Measurements from ENCODE around the gene EBP. TPM values are rescaled to one million over a fixed set of nuclear protein-coding genes. Genes with fewer than 3 reads are reported as not detected.

EBP gene
- total and polyA plus RNA-seq, 9 of the 15 experiments (the other 6 are each of a cell fraction or from before 2014, with no cell fraction given): 228 to 987 (median 274) TPM

DNA sequence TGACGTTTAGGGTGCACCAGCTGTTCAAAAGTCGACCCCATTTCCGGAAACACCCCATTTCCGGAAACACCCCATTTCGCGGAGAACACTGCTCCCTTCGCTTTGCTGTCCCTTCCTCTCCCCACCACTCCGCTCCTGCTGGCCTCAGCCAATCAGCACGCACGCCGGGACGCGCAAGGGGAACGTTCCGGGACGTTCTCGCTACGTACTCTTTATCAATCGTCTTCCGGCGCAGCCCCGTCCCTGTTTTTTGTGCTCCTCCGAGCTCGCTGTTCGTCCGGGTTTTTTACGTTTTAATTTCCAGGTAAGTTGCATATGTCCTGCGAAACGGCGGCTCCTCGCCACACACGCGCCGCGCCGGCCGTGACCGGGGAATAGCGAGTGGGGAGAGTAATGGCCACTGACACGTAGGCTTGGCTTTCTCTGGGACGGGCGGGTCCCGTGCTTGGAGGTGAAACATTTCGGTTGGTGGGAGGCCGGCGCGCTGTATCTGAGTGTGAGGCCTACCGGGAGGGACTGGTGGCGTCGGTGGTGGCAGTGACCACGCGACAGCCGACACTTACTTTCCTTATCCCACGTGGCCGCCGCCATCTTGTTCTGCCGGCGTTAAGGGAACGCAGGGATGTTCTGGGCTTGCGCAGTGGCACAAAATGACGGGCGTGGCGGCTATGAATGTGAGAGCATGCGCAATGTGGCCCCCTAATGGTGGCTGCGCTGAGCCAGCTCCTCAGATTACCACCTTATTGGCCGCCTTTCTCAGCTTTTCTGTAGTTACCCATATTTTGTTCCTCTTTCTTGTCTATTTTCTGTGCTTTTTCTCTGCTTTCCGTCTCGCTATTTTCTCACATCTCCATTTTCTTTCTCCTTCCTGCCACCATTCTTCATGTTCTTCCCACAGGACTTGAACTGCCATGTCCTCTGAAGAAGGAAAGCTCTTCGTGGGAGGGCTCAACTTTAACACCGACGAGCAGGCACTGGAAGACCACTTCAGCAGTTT, 53.0 kb downstream of the EBP start, which contains the start of gene RBM3 (continued):
- TF ChIP-seq NFYB (IDR thresholded peaks at IDR 0.05; ENCODE audit: extremely low read depth, insufficient read length): peak; percentile 66
- no peak for TF ChIP-seq SMARCE1 (IDR thresholded peaks at IDR 0.05)
- peak; percentile 94 for TF ChIP-seq BRD4 (IDR thresholded peaks at IDR 0.05)
- no peak for TF ChIP-seq ZNF121 (CRISPR knock-in tag; conservative IDR thresholded peaks at IDR 0.05)
- TF ChIP-seq, protein P1, sequence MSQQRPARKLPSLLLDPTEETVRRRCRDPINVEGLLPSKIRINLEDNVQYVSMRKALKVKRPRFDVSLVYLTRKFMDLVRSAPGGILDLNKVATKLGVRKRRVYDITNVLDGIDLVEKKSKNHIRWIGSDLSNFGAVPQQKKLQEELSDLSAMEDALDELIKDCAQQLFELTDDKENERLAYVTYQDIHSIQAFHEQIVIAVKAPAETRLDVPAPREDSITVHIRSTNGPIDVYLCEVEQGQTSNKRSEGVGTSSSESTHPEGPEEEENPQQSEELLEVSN (IDR thresholded peaks at IDR 0.05; ENCODE audit: borderline replicate concordance in 1 of 2, extremely low read depth in 1 of 2, insufficient read depth in 1 of 2, insufficient read length in 1 of 2, low read depth in 1 of 2, low read length in 1 of 2, poor library complexity in 1 of 2, severe bottlenecking in 1 of 2): peak; percentile 67 to 84
- TF ChIP-seq FOXA1 (IDR thresholded peaks at IDR 0.05; ENCODE audit: borderline replicate concordance): no peak
- no peak for TF ChIP-seq SREBF1 (IDR thresholded peaks at IDR 0.05; ENCODE audit: borderline replicate concordance, low read depth, low read length)
- TF ChIP-seq, protein P2, sequence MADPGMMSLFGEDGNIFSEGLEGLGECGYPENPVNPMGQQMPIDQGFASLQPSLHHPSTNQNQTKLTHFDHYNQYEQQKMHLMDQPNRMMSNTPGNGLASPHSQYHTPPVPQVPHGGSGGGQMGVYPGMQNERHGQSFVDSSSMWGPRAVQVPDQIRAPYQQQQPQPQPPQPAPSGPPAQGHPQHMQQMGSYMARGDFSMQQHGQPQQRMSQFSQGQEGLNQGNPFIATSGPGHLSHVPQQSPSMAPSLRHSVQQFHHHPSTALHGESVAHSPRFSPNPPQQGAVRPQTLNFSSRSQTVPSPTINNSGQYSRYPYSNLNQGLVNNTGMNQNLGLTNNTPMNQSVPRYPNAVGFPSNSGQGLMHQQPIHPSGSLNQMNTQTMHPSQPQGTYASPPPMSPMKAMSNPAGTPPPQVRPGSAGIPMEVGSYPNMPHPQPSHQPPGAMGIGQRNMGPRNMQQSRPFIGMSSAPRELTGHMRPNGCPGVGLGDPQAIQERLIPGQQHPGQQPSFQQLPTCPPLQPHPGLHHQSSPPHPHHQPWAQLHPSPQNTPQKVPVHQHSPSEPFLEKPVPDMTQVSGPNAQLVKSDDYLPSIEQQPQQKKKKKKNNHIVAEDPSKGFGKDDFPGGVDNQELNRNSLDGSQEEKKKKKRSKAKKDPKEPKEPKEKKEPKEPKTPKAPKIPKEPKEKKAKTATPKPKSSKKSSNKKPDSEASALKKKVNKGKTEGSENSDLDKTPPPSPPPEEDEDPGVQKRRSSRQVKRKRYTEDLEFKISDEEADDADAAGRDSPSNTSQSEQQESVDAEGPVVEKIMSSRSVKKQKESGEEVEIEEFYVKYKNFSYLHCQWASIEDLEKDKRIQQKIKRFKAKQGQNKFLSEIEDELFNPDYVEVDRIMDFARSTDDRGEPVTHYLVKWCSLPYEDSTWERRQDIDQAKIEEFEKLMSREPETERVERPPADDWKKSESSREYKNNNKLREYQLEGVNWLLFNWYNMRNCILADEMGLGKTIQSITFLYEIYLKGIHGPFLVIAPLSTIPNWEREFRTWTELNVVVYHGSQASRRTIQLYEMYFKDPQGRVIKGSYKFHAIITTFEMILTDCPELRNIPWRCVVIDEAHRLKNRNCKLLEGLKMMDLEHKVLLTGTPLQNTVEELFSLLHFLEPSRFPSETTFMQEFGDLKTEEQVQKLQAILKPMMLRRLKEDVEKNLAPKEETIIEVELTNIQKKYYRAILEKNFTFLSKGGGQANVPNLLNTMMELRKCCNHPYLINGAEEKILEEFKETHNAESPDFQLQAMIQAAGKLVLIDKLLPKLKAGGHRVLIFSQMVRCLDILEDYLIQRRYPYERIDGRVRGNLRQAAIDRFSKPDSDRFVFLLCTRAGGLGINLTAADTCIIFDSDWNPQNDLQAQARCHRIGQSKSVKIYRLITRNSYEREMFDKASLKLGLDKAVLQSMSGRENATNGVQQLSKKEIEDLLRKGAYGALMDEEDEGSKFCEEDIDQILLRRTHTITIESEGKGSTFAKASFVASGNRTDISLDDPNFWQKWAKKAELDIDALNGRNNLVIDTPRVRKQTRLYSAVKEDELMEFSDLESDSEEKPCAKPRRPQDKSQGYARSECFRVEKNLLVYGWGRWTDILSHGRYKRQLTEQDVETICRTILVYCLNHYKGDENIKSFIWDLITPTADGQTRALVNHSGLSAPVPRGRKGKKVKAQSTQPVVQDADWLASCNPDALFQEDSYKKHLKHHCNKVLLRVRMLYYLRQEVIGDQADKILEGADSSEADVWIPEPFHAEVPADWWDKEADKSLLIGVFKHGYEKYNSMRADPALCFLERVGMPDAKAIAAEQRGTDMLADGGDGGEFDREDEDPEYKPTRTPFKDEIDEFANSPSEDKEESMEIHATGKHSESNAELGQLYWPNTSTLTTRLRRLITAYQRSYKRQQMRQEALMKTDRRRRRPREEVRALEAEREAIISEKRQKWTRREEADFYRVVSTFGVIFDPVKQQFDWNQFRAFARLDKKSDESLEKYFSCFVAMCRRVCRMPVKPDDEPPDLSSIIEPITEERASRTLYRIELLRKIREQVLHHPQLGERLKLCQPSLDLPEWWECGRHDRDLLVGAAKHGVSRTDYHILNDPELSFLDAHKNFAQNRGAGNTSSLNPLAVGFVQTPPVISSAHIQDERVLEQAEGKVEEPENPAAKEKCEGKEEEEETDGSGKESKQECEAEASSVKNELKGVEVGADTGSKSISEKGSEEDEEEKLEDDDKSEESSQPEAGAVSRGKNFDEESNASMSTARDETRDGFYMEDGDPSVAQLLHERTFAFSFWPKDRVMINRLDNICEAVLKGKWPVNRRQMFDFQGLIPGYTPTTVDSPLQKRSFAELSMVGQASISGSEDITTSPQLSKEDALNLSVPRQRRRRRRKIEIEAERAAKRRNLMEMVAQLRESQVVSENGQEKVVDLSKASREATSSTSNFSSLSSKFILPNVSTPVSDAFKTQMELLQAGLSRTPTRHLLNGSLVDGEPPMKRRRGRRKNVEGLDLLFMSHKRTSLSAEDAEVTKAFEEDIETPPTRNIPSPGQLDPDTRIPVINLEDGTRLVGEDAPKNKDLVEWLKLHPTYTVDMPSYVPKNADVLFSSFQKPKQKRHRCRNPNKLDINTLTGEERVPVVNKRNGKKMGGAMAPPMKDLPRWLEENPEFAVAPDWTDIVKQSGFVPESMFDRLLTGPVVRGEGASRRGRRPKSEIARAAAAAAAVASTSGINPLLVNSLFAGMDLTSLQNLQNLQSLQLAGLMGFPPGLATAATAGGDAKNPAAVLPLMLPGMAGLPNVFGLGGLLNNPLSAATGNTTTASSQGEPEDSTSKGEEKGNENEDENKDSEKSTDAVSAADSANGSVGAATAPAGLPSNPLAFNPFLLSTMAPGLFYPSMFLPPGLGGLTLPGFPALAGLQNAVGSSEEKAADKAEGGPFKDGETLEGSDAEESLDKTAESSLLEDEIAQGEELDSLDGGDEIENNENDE (IDR thresholded peaks at IDR 0.05; ENCODE audit: low read depth, low read length): no peak
- TF ChIP-seq, protein P3, sequence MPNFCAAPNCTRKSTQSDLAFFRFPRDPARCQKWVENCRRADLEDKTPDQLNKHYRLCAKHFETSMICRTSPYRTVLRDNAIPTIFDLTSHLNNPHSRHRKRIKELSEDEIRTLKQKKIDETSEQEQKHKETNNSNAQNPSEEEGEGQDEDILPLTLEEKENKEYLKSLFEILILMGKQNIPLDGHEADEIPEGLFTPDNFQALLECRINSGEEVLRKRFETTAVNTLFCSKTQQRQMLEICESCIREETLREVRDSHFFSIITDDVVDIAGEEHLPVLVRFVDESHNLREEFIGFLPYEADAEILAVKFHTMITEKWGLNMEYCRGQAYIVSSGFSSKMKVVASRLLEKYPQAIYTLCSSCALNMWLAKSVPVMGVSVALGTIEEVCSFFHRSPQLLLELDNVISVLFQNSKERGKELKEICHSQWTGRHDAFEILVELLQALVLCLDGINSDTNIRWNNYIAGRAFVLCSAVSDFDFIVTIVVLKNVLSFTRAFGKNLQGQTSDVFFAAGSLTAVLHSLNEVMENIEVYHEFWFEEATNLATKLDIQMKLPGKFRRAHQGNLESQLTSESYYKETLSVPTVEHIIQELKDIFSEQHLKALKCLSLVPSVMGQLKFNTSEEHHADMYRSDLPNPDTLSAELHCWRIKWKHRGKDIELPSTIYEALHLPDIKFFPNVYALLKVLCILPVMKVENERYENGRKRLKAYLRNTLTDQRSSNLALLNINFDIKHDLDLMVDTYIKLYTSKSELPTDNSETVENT (CRISPR knock-in tag; IDR thresholded peaks at IDR 0.05): peak; percentile 17; the same call in 1 of the 2 replicates
- no peak for TF ChIP-seq HLTF (IDR thresholded peaks at IDR 0.05)
- TF ChIP-seq ZC3H11A (IDR thresholded peaks at IDR 0.05; ENCODE audit: low read depth, low read length): 0 out of 2 replicates have a peak, but pooled peaks have one; percentile 35
- TF ChIP-seq NFIC (IDR thresholded peaks at IDR 0.05): no peak
